Activated B cell treated with CpG ODN at 0.5 μM for 24 hours (primary cell): ENCODE results near the gene DENND2C. TPM values are rescaled to one million over a fixed set of nuclear protein-coding genes. Genes with fewer than 3 reads are reported as not detected.

Experiments
- ATAC-seq: fragments of 200-7000 bp; cut with Tn5 transposase; one replicate; pipeline ENCODE4 v1.10.0; 2021; ENCODE audit warnings: low read depth, mild to moderate bottlenecking, moderate library complexity
- CTCF ChIA-PET: fragments of 350-600 bp; sonication (Branson Sonifier 250); formaldehyde crosslinking; loops from one replicate; lab custom pipeline; 2021; ENCODE audit warnings: antibody characterized with exemption; lab: Charles Lee
- POLR2A ChIA-PET: fragments of 350-600 bp; sonication (Branson Sonifier 250); formaldehyde crosslinking; loops from one replicate; lab custom pipeline; 2021; ENCODE audit warnings: antibody characterized with exemption; lab: Charles Lee
- DNase-seq: peaks from one replicate; pipeline ENCODE4 v3.0.0; 2022
- H3K27ac Mint-ChIP-seq: one replicate; pipeline ENCODE4 v1.8.0; 2020; ENCODE audit warnings: mixed read lengths
- H3K27me3 Mint-ChIP-seq: one replicate; pipeline ENCODE4 v1.8.0; 2021; ENCODE audit warnings: mixed read lengths
- H3K36me3 Mint-ChIP-seq: one replicate; pipeline ENCODE4 v1.8.0; 2021; ENCODE audit warnings: low read depth, mixed read lengths
- H3K4me1 Mint-ChIP-seq: one replicate; pipeline ENCODE4 v1.8.0; 2021; ENCODE audit warnings: mixed read lengths
- H3K4me3 Mint-ChIP-seq: one replicate; pipeline ENCODE4 v1.8.0; 2020; ENCODE audit warnings: mild to moderate bottlenecking, mixed read lengths
- H3K9me3 Mint-ChIP-seq: one replicate; pipeline ENCODE4 v1.8.0; 2020; ENCODE audit warnings: mixed read lengths
- intact Hi-C: fragments of 100-400 bp; cut with micrococcal nuclease; formaldehyde crosslinking; loops from one replicate; pipeline ENCODE4 v1.15.1; 2024
- total RNA-seq: library from RNA; stranded (reverse); gene quantifications from 2 replicates; pipeline ENCODE4 v1.2.3, GENCODE V29; 2022
- TF ChIP-seq, protein P1 (sequence below): fragments of 200-600 bp; IDR thresholded peaks from one replicate; pipeline ENCODE4 v1.8.0; 2022; ENCODE audit warnings: antibody characterized with exemption, mild to moderate bottlenecking

DENND2C gene
- total RNA-seq, 1 donor from 2014 or later, result 0.20 TPM

DNA sequence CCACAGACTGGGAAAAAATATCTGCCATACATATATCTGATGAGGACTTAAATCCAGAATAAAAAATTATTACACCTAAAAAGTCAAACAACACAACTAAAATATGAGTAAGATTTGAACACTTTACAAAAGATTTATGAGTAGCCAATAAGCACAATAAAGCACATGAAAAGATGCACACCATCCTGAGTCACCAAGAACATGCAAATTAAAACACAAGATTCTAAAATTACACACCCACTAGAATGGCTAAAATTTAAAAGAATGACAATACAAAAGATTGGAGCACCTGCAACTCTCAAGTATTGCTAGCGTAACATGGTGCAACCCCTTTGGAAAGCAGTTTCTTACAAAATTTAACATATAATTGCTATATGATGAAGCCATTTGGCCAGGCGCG, 30.9 kb downstream of the DENND2C start:
- Mint-ChIP-seq H3K27ac (no peak overlapping the region), H3K4me3 (no peak overlapping the region), H3K4me1 (no peaks in the 10 kb centered on the region), H3K36me3 (no peaks in the 10 kb centered on the region), H3K9me3 (no peaks in the 10 kb centered on the region), H3K27me3 (peaks cover 5% of the 10 kb centered on the region)
- ChIA-PET POLR2A (no interaction called here), CTCF (no interaction called here)
- TF ChIP-seq, protein P1, sequence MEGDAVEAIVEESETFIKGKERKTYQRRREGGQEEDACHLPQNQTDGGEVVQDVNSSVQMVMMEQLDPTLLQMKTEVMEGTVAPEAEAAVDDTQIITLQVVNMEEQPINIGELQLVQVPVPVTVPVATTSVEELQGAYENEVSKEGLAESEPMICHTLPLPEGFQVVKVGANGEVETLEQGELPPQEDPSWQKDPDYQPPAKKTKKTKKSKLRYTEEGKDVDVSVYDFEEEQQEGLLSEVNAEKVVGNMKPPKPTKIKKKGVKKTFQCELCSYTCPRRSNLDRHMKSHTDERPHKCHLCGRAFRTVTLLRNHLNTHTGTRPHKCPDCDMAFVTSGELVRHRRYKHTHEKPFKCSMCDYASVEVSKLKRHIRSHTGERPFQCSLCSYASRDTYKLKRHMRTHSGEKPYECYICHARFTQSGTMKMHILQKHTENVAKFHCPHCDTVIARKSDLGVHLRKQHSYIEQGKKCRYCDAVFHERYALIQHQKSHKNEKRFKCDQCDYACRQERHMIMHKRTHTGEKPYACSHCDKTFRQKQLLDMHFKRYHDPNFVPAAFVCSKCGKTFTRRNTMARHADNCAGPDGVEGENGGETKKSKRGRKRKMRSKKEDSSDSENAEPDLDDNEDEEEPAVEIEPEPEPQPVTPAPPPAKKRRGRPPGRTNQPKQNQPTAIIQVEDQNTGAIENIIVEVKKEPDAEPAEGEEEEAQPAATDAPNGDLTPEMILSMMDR, result no peak
- ATAC-seq, result no peak
- intact Hi-C loops, result no loop called here
- DNase-seq, result no peak

DNA sequence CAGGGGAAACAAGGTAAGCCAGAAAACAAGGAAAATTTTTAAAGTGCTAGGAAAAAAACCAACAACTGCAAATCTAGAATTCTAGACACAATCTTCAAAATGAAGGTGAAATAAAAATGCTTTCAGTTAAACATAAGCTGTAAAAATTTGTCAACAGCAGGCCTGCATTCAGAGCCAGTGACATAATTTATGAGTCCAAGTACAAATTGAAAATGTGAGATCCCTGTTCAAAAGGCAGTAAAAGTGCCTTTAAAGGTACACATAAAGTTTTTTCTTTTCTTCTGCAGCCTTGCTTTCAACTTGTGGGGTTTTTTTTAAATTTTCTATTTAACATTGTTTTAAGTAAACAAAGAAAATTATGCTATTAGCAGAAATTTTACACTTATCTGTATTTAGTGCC, 37.4 kb downstream of the DENND2C start:
- Mint-ChIP-seq H3K36me3 (peaks cover 2% of the 10 kb centered on the region), H3K27me3 (peaks cover 19% of the 10 kb centered on the region), H3K9me3 (peaks cover 4% of the 10 kb centered on the region), H3K27ac (no peak overlapping the region), H3K4me3 (no peak overlapping the region), H3K4me1 (no peaks in the 10 kb centered on the region)
- POLR2A ChIA-PET, result no interaction called here
- DNase-seq (no peak), ATAC-seq (no peak)
- intact Hi-C loops, result no loop called here
- TF ChIP-seq, protein P1, result no peak
- CTCF ChIA-PET, result no interaction called here

DNA sequence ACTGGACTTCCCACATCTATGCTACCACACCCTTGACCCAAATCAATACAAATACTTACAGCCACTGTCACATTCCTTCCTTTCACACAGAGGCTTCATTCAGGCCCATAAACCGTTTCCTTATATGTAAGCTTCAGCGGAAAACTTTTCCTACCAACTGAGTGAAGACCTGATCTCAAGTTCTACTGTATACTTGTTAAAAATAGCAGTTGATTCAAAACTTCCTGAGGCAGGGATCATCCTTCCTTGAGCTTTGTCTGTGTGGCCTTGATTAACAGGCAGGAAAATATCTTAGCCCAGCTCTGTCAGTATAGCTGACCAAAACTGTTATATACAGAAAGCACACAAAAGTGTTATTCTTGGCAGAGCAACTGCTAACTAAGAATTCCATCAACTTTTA, 42.7 kb downstream of the DENND2C start:
- Mint-ChIP-seq H3K27ac (no peak overlapping the region), H3K27me3 (peaks cover 16% of the 10 kb centered on the region), H3K4me3 (no peak overlapping the region), H3K9me3 (peaks cover 3% of the 10 kb centered on the region), H3K36me3 (peaks cover 2% of the 10 kb centered on the region), H3K4me1 (no peaks in the 10 kb centered on the region)
- DNase-seq (no peak), ATAC-seq (no peak)
- ChIA-PET CTCF (no interaction called here), POLR2A (no interaction called here)
- TF ChIP-seq, protein P1, result no peak
- intact Hi-C loops, result no loop called here

DNA sequence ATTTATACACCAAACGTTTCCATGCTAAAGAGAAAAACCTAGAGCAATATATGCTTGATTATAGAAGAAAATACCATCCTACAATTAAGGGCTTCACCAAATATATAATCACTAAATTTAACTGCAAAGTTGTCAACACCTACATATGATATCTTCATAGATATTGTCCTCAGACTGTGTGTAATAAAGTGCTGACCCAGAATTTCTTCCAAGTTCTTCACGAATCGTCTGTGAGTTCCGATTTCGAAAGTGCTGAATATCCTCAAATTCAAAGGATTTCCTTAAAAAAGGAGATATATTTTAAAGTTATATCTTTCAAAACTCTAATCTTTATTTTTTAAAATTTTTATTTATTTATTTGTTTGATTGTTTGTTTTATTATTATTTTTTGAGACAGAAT, 46.5 kb downstream of the DENND2C start:
- no peaks in the 10 kb centered on the region for H3K9me3 Mint-ChIP-seq
- DNase-seq, result no peak
- no peaks in the 10 kb centered on the region for H3K4me1 Mint-ChIP-seq
- ATAC-seq, result no peak
- POLR2A ChIA-PET, result no interaction called here
- peaks cover 4% of the 10 kb centered on the region for H3K27me3 Mint-ChIP-seq
- CTCF ChIA-PET, result no interaction called here
- H3K27ac Mint-ChIP-seq, result no peak overlapping the region
- H3K4me3 Mint-ChIP-seq, result no peak overlapping the region
- intact Hi-C loops, result no loop called here
- TF ChIP-seq, protein P1, result no peak
- H3K36me3 Mint-ChIP-seq, result no peaks in the 10 kb centered on the region

DNA sequence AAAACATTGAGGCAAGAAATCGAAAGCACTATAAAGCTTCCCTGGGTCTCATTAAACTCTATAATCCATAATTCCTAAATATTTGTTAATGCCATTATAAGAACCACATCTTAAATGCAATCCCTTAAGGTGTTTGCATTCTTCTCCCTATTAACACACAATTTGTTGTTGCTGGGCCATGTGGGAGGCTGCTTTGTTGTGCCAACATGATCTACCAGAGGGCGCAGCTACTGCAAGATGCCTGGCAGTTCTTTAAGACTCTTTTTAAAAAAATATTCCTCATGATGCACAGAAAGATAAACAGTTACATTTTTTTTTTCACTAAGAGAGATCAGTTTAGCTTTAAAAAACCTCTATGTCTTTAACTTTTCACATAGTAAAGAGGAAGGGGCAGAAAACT, 49.4 kb downstream of the DENND2C start:
- no peak overlapping the region for H3K4me3 Mint-ChIP-seq
- H3K36me3 Mint-ChIP-seq, result no peaks in the 10 kb centered on the region
- POLR2A ChIA-PET, result interaction anchor here (0.7 kb wide), 1 partner anchor 110 kb away, joined by 4 read pairs; the partner anchor contains the start of gene TRIM33
- H3K9me3 Mint-ChIP-seq, result no peaks in the 10 kb centered on the region
- DNase-seq (no peak), ATAC-seq (no peak)
- intact Hi-C loops, result no loop called here
- no peaks in the 10 kb centered on the region for H3K4me1 Mint-ChIP-seq
- H3K27me3 Mint-ChIP-seq, result peaks cover 1% of the 10 kb centered on the region
- TF ChIP-seq, protein P1, result no peak
- CTCF ChIA-PET, result no interaction called here
- H3K27ac Mint-ChIP-seq, result no peak overlapping the region
